Measurements from ENCODE around the gene ARHGEF18.
"Not testable (repeated sequence)": the region's sequence is repeated elsewhere in the genome, so short reads cannot be mapped to it uniquely, and the experiment has no call there.

Gene ARHGEF18

GRCh38 chr19:7346488-7346971, 2.2 kb upstream of the ARHGEF18 start:
- ChIA-PET CTCF (no interaction called here), POLR2A (interaction anchor here (0.5 kb wide), 1 partner anchor 349 kb away, joined by 5 read pairs; no protein-coding TSS in a partner anchor)
- TF ChIP-seq CTCF (IDR thresholded peaks at IDR 0.05; ENCODE audit: control extremely low read depth, extremely low read depth, low read depth, missing control alignments), result no peak
- DNase-seq (ENCODE audit: extremely low spot score), result no peak

- CTCF ChIA-PET; DNase-seq (ENCODE audit: extremely low spot score); POLR2A ChIA-PET: not testable (repeated sequence)
Measured at GRCh38 chr19:7346997-7347396, 1.7 kb upstream of the ARHGEF18 start.

GRCh38 chr19:7349231-7349591, 474 bp downstream of the ARHGEF18 start:
- CTCF ChIA-PET, result interaction anchor here (0.7 to 4.3 kb wide), 11 partner anchors 8 to 451 kb away, joined by 3 to 19 read pairs (median 3); no protein-coding TSS in a partner anchor
- POLR2A ChIA-PET, result no interaction called here

GRCh38 chr19:7349961-7350711, 1.4 kb downstream of the ARHGEF18 start:
- POLR2A ChIA-PET, result no interaction called here
- no peak for DNase-seq (ENCODE audit: extremely low spot score)
- CTCF ChIA-PET, result interaction anchor here (1.0 to 4.3 kb wide), 8 partner anchors 9 to 248 kb away, joined by 3 to 19 read pairs (median 4); no protein-coding TSS in a partner anchor
- TF ChIP-seq CTCF (IDR thresholded peaks at IDR 0.05; ENCODE audit: control extremely low read depth, extremely low read depth, low read depth, missing control alignments), result no peak

More at GRCh38 chr19:7349231-7349591, 474 bp downstream of the ARHGEF18 start:
- DNase-seq (ENCODE audit: extremely low spot score), result no peak
- TF ChIP-seq CTCF (IDR thresholded peaks at IDR 0.05; ENCODE audit: control extremely low read depth, extremely low read depth, low read depth, missing control alignments), result no peak

GRCh38 chr19:7351861-7352260, 3.1 kb downstream of the ARHGEF18 start:
- ChIA-PET CTCF (interaction anchor here (1.9 to 3.8 kb wide), 2 partner anchors 9 to 11 kb away, joined by 7 to 19 read pairs; no protein-coding TSS in a partner anchor), POLR2A (no interaction called here)
- DNase-seq (ENCODE audit: extremely low spot score), result no peak
- TF ChIP-seq CTCF (IDR thresholded peaks at IDR 0.05; ENCODE audit: control extremely low read depth, extremely low read depth, low read depth, missing control alignments), result no peak

GRCh38 chr19:7355151-7355820, 6.5 kb downstream of the ARHGEF18 start:
- ChIA-PET POLR2A (no interaction called here), CTCF (interaction anchor here (1.2 to 3.8 kb wide), 11 partner anchors 10 to 253 kb away, joined by 3 to 30 read pairs (median 7); no protein-coding TSS in a partner anchor)
- DNase-seq (ENCODE audit: extremely low spot score), result no peak

More at GRCh38 chr19:7355151-7355820, 6.5 kb downstream of the ARHGEF18 start:
- TF ChIP-seq CTCF (IDR thresholded peaks at IDR 0.05; ENCODE audit: control extremely low read depth, extremely low read depth, low read depth, missing control alignments), result no peak
